Ammon's horn (tissue), 1 donor: Measurements from ENCODE around the gene SUPT4H1.

ENCODE experiments used
- DNase-seq: peaks from one replicate; pipeline ENCODE4 v3.0.0-alpha.2; 2016; ENCODE audit warnings: low spot score

Gene SUPT4H1

GRCh38 chr17:58317421-58318064, 34.5 kb downstream of the SUPT4H1 start:
- DNase-seq: no peak

- DNase-seq: no peak
Measured at GRCh38 chr17:58316260-58316960, 35.6 kb downstream of the SUPT4H1 start.

- DNase-seq: no peak
Measured at GRCh38 chr17:58315750-58316149, 36.3 kb downstream of the SUPT4H1 start.

- no peak for DNase-seq
Measured at GRCh38 chr17:58315281-58315711, 36.7 kb downstream of the SUPT4H1 start.

- DNase-seq: no peak
Measured at GRCh38 chr17:58314706-58315015, 37.3 kb downstream of the SUPT4H1 start.

GRCh38 chr17:58313815-58314705, 37.9 kb downstream of the SUPT4H1 start:
- no peak for DNase-seq

GRCh38 chr17:58312829-58313228, 39.2 kb downstream of the SUPT4H1 start:
- DNase-seq: no peak

- no peak for DNase-seq
Measured at GRCh38 chr17:58312021-58312630, 39.9 kb downstream of the SUPT4H1 start.

- DNase-seq: no peak
Measured at GRCh38 chr17:58311429-58311894, 40.5 kb downstream of the SUPT4H1 start.

GRCh38 chr17:58310511-58311428, 41.2 kb downstream of the SUPT4H1 start:
- DNase-seq: no peak

GRCh38 chr17:58309918-58310259, 42.1 kb downstream of the SUPT4H1 start:
- DNase-seq: no peak

- no peak for DNase-seq
Measured at GRCh38 chr17:58308985-58309917, 42.8 kb downstream of the SUPT4H1 start.

- DNase-seq: no peak
Measured at GRCh38 chr17:58308173-58308984, 43.6 kb downstream of the SUPT4H1 start.

- DNase-seq: no peak
Measured at GRCh38 chr17:58307468-58308172, 44.4 kb downstream of the SUPT4H1 start.

- DNase-seq: no peak
Measured at GRCh38 chr17:58306131-58306951, 45.7 kb downstream of the SUPT4H1 start.

GRCh38 chr17:58305626-58306025, 46.4 kb downstream of the SUPT4H1 start:
- DNase-seq: no peak

- no peak for DNase-seq
Measured at GRCh38 chr17:58304750-58305486, 47.1 kb downstream of the SUPT4H1 start.
